Fibroblast of lung (primary cell): ENCODE data around the gene CCDC57.

Source experiments
- EZH2 ChIP-seq: IDR thresholded peaks from 2 replicates; pipeline ENCODE4 v1.5.1; 2012; ENCODE audit warnings: low read length, control low read depth, mild to moderate bottlenecking; ENCODE audit errors: missing control alignments
- TF ChIP-seq, protein P1 (sequence below), 2 donors: IDR thresholded peaks in 1 of 2; conservative IDR thresholded peaks in 1 of 2; 1 replicate in 1 of 2; 2 replicates in 1 of 2; pipeline ENCODE4 v1.5.1; 2011 to 2012; ENCODE audit warnings: low read length in 2 of 2, control low read depth in 1 of 2, inconsistent platforms in 1 of 2, low read depth in 1 of 2, mild to moderate bottlenecking in 1 of 2

DNA sequence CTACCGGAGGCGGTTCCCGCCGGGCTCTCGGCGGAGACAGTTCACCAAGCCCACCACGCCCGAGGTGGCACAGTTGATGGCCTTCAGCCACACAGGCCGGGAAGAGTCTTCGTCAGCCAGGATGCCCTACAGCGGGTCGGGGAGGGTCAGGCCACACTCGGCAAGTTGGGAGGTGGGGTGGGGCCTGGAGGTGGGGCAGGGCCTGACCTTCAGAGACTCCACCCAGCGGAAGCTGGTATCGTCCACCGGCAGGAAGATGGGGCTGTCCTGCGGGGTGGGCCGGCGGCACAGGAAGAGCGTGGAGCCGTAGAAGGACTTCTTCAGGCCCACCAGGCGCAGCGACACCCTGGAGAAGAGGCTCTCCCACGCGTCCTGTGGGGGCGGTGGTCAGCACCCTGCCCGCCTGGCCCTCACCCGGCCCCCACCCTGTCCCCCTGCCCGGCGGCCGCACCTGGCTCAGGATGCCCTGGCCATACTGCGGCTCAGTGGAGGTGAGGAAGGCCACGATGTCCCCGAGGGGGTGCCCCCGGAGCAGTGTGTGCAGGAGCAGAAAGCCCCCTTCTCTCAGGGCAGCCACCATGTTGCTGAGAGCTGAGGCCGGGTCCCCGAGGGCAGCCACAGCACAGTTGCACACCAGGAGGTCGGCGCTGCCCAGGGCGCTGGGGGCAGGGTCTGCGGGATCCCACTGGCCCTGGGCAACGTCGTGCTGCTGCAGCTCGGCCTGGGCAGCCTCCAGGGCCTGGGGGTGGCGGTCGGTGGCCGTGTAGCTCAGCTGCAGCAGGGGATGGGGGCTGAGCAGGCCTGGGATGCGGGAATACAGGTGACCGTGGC lies 127.4 kb downstream of the CCDC57 start:
- TF ChIP-seq, protein P1, sequence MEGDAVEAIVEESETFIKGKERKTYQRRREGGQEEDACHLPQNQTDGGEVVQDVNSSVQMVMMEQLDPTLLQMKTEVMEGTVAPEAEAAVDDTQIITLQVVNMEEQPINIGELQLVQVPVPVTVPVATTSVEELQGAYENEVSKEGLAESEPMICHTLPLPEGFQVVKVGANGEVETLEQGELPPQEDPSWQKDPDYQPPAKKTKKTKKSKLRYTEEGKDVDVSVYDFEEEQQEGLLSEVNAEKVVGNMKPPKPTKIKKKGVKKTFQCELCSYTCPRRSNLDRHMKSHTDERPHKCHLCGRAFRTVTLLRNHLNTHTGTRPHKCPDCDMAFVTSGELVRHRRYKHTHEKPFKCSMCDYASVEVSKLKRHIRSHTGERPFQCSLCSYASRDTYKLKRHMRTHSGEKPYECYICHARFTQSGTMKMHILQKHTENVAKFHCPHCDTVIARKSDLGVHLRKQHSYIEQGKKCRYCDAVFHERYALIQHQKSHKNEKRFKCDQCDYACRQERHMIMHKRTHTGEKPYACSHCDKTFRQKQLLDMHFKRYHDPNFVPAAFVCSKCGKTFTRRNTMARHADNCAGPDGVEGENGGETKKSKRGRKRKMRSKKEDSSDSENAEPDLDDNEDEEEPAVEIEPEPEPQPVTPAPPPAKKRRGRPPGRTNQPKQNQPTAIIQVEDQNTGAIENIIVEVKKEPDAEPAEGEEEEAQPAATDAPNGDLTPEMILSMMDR (conservative IDR thresholded peaks at IDR 0.05 in 1 of 2, IDR thresholded peaks at IDR 0.05 in 1 of 2; ENCODE audit: low read depth in 1 of 2, low read length in 2 of 2): no peak
- no peak for TF ChIP-seq EZH2
